Measurements from ENCODE around the gene B4GALNT4.

- no peak for TF ChIP-seq CTCF (conservative IDR thresholded peaks at IDR 0.05)
- TF ChIP-seq EZH2 (IDR thresholded peaks at IDR 0.05; ENCODE audit: low read depth), result no peak
Measured at GRCh38 chr11:337711-338110, 31.6 kb upstream of the B4GALNT4 start.
